ENCODE measurements around the gene COL26A1. TPM values are rescaled to one million over a fixed set of nuclear protein-coding genes. Genes with fewer than 3 reads are reported as not detected.

COL26A1 gene
- polyA plus RNA-seq, 1 donor (not counting 4 experiments of a cell fraction or from before 2014, with no cell fraction given), result not detected

GRCh38 chr7:101599787-101600186 is 237.1 kb downstream of the COL26A1 start:
- Histone ChIP-seq H3K4me2 (ENCODE audit: control insufficient read depth, extremely low read depth, insufficient read depth, low read depth, low read length) (no peak overlapping the region), H4K20me1 (ENCODE audit: control insufficient read depth, extremely low read depth, insufficient read depth, low read length) (no peaks in the 10 kb centered on the region), H3K27ac (ENCODE audit: control insufficient read depth, insufficient read depth, low read length) (no peak overlapping the region), H3K79me2 (ENCODE audit: control insufficient read depth, insufficient read depth, low read length) (no peaks in the 10 kb centered on the region), H3K9ac (ENCODE audit: control insufficient read depth, extremely low read depth, insufficient read depth, low read length) (no peak overlapping the region), H3K9me1 (ENCODE audit: control insufficient read depth, extremely low read depth, insufficient read depth, low read length) (no peaks in the 10 kb centered on the region), H3K27me3 (ENCODE audit: control insufficient read depth, extremely low read depth, insufficient read depth, low read length) (no peaks in the 10 kb centered on the region), H3K4me1 (ENCODE audit: control insufficient read depth, extremely low read depth, insufficient read depth, low read length) (no peaks in the 10 kb centered on the region), H3K4me3 (ENCODE audit: control insufficient read depth in 2 of 3, extremely low read depth in 1 of 3, insufficient read depth in 2 of 3, low read depth in 1 of 3, low read length in 3 of 3) (no peak overlapping the region), H2AFZ (ENCODE audit: control insufficient read depth, low read length) (no peak overlapping the region), H3K36me3 (ENCODE audit: control insufficient read depth in 2 of 2, extremely low read depth in 1 of 2, insufficient read depth in 2 of 2, low read length in 2 of 2) (no peaks in the 10 kb centered on the region), H3K9me3 (ENCODE audit: control insufficient read depth, low read depth, low read length) (no peaks in the 10 kb centered on the region)
- FAIRE-seq, result no peak
- TF ChIP-seq EZH2 (IDR thresholded peaks at IDR 0.05; ENCODE audit: low read length) (no peak), CTCF (optimal IDR thresholded peaks at IDR 0.05 in 1 of 3, IDR thresholded peaks at IDR 0.05 in 1 of 3, conservative IDR thresholded peaks at IDR 0.05 in 1 of 3; ENCODE audit: extremely low read depth in 1 of 3, insufficient read depth in 2 of 3, low read length in 3 of 3) (no peak)
- dilution Hi-C loops (cut with MboI; ENCODE audit: extremely low pct_ligation_motif_present, low sequenced_read_pairs), result no loop called here
- DNase-seq (ENCODE audit: low read depth, low spot score), result no peak

GRCh38 chr7:101602082-101602481 is 239.4 kb downstream of the COL26A1 start:
- no peaks in the 10 kb centered on the region for H4K20me1 ChIP-seq (ENCODE audit: control insufficient read depth, extremely low read depth, insufficient read depth, low read length)
- TF ChIP-seq EZH2 (IDR thresholded peaks at IDR 0.05; ENCODE audit: low read length) (no peak), CTCF (optimal IDR thresholded peaks at IDR 0.05 in 1 of 3, IDR thresholded peaks at IDR 0.05 in 1 of 3, conservative IDR thresholded peaks at IDR 0.05 in 1 of 3; ENCODE audit: extremely low read depth in 1 of 3, insufficient read depth in 2 of 3, low read length in 3 of 3) (no peak)
- DNase-seq (ENCODE audit: low read depth, low spot score), result no peak
- no peaks in the 10 kb centered on the region for H3K79me2 ChIP-seq (ENCODE audit: control insufficient read depth, insufficient read depth, low read length)
- no peaks in the 10 kb centered on the region for H3K27me3 ChIP-seq (ENCODE audit: control insufficient read depth, extremely low read depth, insufficient read depth, low read length)
- H3K9me1 ChIP-seq (ENCODE audit: control insufficient read depth, extremely low read depth, insufficient read depth, low read length), result no peaks in the 10 kb centered on the region
- H3K4me2 ChIP-seq (ENCODE audit: control insufficient read depth, extremely low read depth, insufficient read depth, low read depth, low read length), result no peak overlapping the region
- dilution Hi-C loops (cut with MboI; ENCODE audit: extremely low pct_ligation_motif_present, low sequenced_read_pairs), result no loop called here
- H3K4me3 ChIP-seq (ENCODE audit: control insufficient read depth in 2 of 3, extremely low read depth in 1 of 3, insufficient read depth in 2 of 3, low read depth in 1 of 3, low read length in 3 of 3), result no peak overlapping the region
- H3K9me3 ChIP-seq (ENCODE audit: control insufficient read depth, low read depth, low read length), result no peaks in the 10 kb centered on the region
- H2AFZ ChIP-seq (ENCODE audit: control insufficient read depth, low read length), result no peak overlapping the region
- no peak for FAIRE-seq
- H3K9ac ChIP-seq (ENCODE audit: control insufficient read depth, extremely low read depth, insufficient read depth, low read length), result no peak overlapping the region
- H3K4me1 ChIP-seq (ENCODE audit: control insufficient read depth, extremely low read depth, insufficient read depth, low read length), result no peaks in the 10 kb centered on the region
- H3K36me3 ChIP-seq (ENCODE audit: control insufficient read depth in 2 of 2, extremely low read depth in 1 of 2, insufficient read depth in 2 of 2, low read length in 2 of 2), result no peaks in the 10 kb centered on the region
- H3K27ac ChIP-seq (ENCODE audit: control insufficient read depth, insufficient read depth, low read length), result no peak overlapping the region

Data from keratinocyte (primary cell).